NAMALWA (cell line): Measurements from ENCODE around the gene MLX.
"Not testable (repeated sequence)": the region's sequence is repeated elsewhere in the genome, so short reads cannot be mapped to it uniquely, and the experiment has no call there.

Experiments used
- DNase-seq: peaks from one replicate; pipeline ENCODE4 v3.0.0-alpha.2; 2015; ENCODE audit warnings: low spot score

MLX gene

DNA sequence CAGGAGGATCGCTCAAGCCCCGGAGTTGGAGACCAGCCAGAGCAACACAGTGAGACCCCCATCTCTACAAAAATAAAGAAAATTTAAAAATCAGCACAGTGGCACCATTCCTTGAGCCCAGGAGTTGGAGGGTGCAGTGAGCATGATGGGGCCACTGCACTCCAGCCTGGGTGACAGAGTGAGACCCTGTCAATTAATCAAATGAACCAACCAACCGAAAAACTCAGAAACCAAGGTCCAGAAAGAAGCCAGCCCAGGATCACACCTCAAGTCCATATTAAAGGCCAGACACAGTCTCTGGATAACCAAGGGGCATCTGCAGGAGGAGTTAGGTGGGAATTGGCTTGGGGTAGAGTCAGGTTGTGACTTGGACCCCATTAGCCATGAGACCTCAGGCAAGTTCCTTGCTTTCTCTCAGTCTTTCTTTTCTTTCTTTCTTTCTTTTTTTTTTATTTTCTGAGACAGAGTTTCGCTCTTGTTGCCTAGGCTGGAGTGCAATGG lies 11.7 kb upstream of the MLX start:
- no peak for DNase-seq

DNA sequence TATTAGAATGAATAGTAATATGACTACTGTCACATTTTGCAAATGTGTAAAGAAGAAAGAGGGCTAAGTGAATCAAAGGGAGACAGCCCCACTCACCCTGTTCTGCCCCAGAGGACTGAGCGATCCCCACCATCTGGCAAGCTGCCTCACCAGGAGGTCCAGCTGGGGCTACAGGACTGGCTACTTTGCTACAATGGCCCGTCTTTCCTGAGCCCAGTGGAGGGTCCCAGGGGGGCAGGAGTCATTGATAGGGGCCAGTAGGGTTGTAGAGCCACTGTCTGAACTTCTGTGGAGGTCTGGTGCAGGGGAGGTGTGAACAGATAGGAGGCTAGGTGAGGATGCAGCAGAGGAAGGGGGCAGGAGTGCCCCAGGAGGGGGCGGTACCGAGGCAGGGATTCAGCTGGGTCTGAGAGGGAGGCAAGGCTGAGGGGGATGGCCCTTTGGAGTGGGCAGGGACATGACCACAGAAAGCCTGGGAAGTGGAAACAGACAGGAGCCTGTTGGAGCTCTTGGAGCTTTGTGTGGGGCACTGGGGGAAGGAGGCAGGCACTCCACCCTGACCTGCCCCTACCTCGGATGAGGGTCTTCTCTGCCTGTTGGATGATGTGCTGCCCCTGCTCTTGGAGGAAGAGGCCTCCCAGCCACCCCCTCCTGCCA lies 10.8 kb upstream of the MLX start:
- not testable (repeated sequence) for DNase-seq

GRCh38 chr17:42559075-42559474 lies 7.8 kb upstream of the MLX start:
- DNase-seq = no peak

DNA sequence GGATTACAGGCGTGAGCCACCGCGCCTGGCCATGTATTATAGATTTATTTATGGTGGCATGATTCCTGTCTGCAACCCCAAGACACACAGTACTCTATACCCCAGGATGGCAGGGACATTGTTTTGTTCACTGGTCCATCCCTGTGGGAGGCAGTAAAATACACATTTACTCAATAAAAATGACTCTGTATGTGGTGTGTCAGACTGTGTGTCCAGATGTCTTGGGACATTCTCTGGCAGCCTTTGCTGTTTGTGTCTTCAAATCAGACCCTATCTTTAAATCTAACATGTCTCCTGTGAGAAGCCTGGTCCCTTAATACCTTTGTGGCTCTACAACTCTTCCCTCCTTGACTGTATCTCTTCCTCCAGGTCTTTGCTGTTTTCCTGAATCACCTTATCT lies 6.7 kb upstream of the MLX start:
- DNase-seq = no peak

DNA sequence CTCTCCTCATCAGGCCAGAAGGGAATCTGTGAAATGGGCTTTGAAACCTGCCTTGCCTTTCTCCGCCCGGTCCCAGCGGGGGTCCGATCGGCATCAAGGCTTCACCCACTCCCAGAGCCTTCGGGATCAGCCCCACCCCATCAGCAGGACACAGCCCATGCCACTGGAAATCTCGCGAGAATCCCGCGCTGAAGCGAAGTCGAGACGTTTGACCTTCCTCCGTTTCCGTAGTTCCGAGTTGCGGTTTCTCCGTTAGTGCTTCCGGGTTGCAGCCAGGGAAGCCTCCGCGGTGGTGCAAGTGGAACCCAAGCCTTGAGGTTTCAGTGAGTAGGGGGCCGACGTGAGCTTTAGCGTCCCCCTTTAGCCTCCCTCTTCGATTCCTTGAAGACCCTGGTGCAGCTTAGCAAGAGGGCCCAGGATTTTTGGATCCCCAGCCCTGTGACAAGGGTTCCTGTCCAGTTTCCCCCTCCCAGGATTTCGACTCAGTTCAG lies 5.0 kb upstream of the MLX start, which contains the start of gene COASY:
Gene COASY, plus strand, starts transcription at position 252 of the 491 bp plus-strand sequence. CDS start 475 bp downstream, outside the sequence.
- peak; percentile 96 for DNase-seq

DNA sequence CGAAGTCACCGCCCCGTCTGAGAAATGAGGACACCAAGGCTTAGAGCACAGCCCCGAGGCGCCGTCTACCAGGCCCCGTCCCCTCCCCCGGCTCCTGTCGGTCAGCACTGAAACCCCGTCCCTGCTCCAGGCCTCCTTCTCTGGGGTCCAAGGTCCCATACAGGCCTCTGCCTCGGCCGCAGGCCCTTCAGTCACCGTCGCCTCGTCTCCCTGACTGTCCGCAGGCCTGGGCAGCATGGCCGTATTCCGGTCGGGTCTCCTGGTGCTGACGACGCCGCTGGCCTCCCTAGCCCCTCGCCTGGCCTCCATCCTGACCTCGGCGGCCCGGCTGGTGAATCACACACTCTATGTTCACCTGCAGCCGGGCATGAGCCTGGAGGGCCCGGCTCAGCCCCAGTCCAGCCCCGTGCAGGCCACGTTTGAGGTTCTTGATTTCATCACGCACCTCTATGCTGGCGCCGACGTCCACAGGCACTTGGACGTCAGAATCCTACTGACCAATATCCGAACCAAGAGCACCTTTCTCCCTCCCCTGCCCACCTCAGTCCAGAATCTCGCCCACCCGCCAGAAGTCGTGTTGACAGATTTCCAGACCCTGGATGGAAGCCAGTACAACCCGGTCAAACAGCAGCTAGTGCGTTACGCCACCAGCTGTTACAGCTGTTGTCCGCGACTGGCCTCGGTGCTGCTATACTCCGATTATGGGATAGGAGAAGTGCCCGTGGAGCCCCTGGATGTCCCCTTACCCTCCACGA lies 4.3 kb upstream of the MLX start:
- no peak for DNase-seq

GRCh38 chr17:42563143-42563509 lies 3.8 kb upstream of the MLX start:
- DNase-seq = no peak

DNA sequence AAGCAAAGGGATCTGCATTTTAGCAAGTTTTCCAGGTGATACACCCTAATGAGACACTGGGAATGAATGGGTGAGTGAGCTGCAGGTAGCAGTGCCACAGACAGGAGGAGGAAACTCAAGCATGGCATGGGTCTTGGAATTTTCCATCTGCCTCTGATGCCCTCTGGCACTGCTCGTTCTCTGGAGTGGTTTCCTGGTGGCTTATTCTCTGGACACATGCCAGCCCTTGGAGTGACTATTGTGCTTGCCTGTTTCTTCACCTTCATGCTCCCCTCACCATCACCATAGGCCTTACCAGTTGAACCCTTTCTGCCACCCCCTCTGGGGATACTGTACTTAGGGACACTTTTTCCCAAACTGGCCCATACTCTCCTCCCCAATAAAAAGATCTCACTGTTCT lies 3.4 kb upstream of the MLX start:
- no peak for DNase-seq

GRCh38 chr17:42563950-42564349 lies 3.0 kb upstream of the MLX start:
- no peak for DNase-seq

DNA sequence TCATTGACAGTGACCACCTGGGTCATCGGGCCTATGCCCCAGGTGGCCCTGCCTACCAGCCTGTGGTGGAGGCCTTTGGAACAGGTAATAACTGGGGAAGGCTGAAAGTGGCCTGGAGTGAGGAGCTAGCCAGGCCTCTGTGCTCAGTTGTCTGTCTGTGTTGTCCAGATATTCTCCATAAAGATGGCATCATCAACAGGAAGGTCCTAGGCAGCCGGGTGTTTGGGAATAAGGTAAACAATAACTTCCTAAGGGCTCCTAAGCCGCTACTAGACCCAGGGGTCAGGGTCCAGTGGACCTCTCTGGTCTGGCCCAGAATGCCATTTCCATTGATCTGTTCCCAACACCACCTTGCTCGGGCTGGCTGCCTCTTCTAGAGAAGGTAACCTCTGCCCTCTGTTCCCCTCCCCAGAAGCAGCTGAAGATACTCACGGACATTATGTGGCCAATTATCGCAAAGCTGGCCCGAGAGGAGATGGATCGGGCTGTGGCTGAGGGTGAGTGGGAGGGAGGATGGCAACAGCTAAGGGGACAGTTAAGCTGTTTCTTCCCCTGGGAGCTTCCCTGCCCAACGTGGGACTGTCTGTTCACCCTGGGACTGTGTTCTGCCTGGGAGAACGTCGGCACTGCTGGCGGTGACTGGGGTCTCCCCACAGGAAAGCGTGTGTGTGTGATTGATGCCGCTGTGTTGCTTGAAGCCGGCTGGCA lies 1.9 kb upstream of the MLX start:
- no peak for DNase-seq

DNA sequence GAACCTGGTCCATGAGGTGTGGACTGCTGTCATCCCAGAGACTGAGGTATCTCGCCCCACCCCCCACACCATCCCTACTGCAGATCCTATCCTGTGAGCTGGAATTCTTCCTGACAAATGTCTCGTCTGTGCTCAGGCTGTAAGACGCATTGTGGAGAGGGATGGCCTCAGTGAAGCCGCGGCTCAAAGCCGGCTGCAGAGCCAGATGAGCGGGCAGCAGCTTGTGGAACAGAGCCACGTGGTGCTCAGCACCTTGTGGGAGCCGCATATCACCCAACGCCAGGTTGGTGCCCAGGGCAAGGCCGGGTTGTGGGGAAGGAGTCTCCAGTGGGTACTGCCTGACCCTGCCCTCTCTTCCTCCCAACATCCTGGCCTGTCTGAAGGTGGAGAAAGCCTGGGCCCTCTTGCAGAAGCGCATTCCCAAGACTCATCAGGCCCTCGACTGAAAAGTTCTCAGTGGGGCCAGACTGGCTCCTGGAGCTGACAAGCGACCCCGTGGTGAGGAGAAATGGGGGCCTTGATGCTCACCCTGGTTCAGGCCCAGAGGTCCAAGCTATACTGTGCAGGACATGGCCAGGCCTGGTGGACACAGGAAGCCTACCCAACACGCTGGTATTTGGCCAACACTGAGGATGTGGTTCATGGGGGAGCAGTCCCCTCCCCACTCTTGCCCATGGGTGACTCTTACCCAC lies 1.2 kb upstream of the MLX start:
- DNase-seq = no peak

GRCh38 chr17:42566215-42566882 lies 551 bp upstream of the MLX start:
- no peak for DNase-seq

DNA sequence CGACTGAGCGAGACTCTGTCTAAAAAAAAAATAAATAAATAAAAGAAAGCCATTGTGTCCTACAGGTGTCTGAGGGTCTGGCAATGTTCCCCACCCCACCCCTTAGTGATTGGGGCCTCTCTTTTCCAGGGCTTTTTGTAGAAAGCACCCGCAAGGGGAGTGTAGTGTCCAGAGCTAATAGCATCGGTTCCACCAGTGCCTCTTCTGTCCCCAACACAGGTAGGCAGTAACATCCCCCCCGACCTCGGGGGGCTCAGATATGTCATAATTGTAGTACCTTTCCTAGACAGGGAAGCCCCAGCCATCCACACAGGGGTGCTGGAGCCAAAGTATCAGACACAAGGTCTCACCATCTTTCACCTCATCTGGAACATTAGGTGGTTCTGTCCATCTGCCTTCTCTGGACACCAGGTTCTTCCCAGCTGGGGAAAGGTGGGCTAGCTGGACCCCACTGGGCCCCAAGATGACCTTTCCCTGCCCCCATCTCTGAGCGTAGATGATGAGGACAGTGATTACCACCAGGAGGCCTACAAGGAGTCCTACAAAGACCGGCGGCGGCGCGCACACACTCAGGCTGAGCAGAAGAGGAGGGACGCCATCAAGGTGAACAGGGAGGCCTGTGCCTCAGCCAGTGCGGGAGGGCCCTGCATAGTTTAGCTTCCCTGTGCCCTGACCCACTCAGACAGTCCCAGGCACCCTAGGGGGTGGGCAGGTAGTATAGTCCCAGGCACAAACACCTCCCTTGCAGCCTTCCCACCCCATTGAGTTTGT lies 1.6 kb downstream of the MLX start:
- DNase-seq = no peak

DNA sequence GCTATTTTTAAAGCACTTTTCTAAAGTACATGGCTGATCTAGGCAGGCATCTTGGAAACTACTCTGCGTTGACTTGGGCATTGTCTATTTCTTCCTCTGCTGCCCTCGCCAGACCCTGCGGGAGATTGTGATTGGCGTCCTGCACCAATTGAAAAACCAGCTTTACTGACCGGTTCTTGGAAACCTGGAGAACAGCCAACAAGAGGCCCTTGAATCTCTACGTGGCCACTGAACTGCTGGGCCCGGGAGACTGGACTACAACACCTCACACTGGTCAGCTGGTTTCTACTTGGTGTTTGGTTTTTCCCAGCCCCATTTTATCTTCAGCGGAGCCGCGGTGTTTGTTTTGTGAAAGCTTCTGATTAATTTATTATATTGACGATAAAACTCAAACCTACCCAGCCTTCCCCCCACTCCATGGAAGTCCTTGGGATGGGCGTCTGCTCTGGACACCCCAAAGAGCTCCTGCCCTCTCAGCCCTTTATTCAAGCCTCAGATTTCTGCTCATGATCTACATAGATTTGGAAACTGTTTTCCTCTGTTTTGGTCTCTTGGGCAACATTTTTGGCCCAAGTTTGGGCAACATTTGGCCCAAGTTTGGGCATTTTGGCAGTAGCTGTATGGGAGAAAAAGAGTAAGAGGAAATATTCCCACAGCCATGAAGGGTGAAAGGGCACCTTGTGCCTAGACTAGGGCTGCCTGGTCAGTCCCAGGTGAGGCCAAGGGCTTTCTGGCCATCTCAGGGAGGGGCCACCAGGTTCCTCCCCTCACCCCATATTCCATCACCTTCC lies 4.7 kb downstream of the MLX start:
- DNase-seq = no peak

- no peak for DNase-seq
Measured at GRCh38 chr17:42573095-42573494, 6.2 kb downstream of the MLX start.

- DNase-seq = no peak
Measured at GRCh38 chr17:42574463-42574862, 7.6 kb downstream of the MLX start.

- DNase-seq = peak; percentile 59
Measured at GRCh38 chr17:42577140-42577531, 10.2 kb downstream of the MLX start.

GRCh38 chr17:42577532-42578281 lies 10.8 kb downstream of the MLX start, which contains the start of gene PSMC3IP:
PSMC3IP (minus strand) TSS chr17:42577729; CDS start chr17:42577686, 43 bp downstream.
- DNase-seq = peak; percentile 96

DNA sequence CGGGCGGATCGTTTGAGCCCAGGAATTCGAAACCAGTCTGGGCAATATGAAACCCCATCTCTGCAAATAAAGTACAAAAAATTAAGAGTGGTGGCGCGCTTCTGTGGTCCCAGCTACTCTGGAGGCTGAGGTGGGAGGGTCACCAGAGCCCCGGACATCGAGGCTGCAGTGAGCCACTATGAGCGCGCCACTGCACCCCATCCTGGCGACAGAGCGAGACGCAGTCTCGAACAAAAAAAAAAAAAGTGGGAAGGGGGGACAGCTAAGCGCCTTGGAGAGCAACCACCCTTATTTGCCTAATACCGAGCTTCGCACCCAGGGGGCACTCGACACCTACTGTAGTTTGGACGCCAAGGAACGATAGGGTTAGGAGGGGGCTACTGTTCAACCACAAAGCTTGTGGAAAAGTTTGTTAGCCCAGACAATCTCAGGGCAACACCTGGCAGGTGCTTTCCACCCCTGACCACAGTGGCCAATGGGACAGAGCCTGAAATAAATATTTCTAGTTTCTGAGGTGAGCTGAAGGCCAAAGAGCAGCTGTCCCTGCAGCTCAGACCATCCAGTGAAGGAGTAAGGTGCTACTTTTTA lies 11.5 kb downstream of the MLX start:
- peak; percentile 91 for DNase-seq
